Measurements from ENCODE around the gene SMIM1.

SMIM1 gene

GRCh38 chr1:3780901-3781300 lies 8.4 kb downstream of the SMIM1 start:
- no peak for TF ChIP-seq CTCF (IDR thresholded peaks at IDR 0.05; ENCODE audit: insufficient read depth, low read length, missing control alignments)
- CTCF ChIA-PET = no interaction called here

GRCh38 chr1:3783651-3784474 lies 11.3 kb downstream of the SMIM1 start:
- no peak overlapping the region for H3K4me3 ChIP-seq (ENCODE audit: low read depth, low read length)

More at GRCh38 chr1:3780901-3781300, 8.4 kb downstream of the SMIM1 start:
- DNase-seq (ENCODE audit: low read depth, low spot score) = no peak
- POLR2A ChIA-PET = no interaction called here
- no peak overlapping the region for H3K4me3 ChIP-seq (ENCODE audit: low read depth, low read length)

GRCh38 chr1:3785045-3785444 lies 12.5 kb downstream of the SMIM1 start:
- H3K4me3 ChIP-seq (ENCODE audit: low read depth, low read length) = no peak overlapping the region
- ChIA-PET CTCF (interaction anchor here (0.9 kb wide), 1 partner anchor 9 kb away, joined by 3 read pairs; no protein-coding TSS in a partner anchor), POLR2A (no interaction called here)
- no peak for DNase-seq (ENCODE audit: low read depth, low spot score)
- no peak for TF ChIP-seq CTCF (IDR thresholded peaks at IDR 0.05; ENCODE audit: insufficient read depth, low read length, missing control alignments)

More at GRCh38 chr1:3783651-3784474, 11.3 kb downstream of the SMIM1 start:
- POLR2A ChIA-PET = no interaction called here
- CTCF ChIA-PET = interaction anchor here (0.8 to 1.0 kb wide), 2 partner anchors 8 to 163 kb away, joined by 3 read pairs; no protein-coding TSS in a partner anchor
- TF ChIP-seq CTCF (IDR thresholded peaks at IDR 0.05; ENCODE audit: insufficient read depth, low read length, missing control alignments) = no peak
- no peak for DNase-seq (ENCODE audit: low read depth, low spot score)

DNA sequence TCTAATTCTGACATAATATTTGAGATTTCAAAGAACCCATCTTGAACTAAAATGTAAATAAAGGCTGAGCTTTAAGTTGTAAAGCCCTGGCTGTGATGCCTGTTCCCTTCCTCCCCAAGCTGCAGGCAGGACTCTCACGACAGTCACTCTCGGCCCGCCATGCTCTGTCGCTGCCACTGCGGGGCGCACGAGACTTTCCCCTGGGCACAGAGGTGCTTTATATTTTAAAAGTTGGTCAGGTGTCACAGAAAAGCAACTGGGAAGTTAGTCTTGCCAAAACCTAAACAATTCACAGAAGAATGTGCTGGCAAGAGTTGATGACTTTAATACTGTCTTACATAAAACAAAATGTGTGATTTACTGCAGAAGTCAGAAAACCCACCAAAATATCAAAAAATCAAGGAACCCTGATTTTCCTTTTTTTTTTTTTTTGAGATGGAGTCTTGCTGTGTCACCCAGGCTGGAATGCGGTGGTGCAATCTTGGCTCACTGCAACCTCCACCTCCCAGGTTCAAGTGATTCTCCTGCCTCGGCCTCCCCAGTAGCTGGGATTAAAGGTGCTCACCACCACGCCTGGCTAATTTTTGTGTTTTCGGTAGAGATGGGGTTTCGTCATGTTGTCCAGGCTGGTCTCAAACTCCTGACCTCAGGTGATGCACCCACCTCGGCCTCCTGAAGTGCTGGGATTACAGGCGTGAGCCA lies 13.1 kb downstream of the SMIM1 start:
- TF ChIP-seq CTCF (IDR thresholded peaks at IDR 0.05; ENCODE audit: insufficient read depth, low read length, missing control alignments) = peak; percentile 11
- CTCF ChIA-PET = interaction anchor here (0.9 to 2.2 kb wide), 2 partner anchors 9 to 17 kb away, joined by 3 to 5 read pairs; no protein-coding TSS in a partner anchor
- no peak overlapping the region for H3K4me3 ChIP-seq (ENCODE audit: low read depth, low read length)
- POLR2A ChIA-PET = no interaction called here
- DNase-seq (ENCODE audit: low read depth, low spot score) = no peak

DNA sequence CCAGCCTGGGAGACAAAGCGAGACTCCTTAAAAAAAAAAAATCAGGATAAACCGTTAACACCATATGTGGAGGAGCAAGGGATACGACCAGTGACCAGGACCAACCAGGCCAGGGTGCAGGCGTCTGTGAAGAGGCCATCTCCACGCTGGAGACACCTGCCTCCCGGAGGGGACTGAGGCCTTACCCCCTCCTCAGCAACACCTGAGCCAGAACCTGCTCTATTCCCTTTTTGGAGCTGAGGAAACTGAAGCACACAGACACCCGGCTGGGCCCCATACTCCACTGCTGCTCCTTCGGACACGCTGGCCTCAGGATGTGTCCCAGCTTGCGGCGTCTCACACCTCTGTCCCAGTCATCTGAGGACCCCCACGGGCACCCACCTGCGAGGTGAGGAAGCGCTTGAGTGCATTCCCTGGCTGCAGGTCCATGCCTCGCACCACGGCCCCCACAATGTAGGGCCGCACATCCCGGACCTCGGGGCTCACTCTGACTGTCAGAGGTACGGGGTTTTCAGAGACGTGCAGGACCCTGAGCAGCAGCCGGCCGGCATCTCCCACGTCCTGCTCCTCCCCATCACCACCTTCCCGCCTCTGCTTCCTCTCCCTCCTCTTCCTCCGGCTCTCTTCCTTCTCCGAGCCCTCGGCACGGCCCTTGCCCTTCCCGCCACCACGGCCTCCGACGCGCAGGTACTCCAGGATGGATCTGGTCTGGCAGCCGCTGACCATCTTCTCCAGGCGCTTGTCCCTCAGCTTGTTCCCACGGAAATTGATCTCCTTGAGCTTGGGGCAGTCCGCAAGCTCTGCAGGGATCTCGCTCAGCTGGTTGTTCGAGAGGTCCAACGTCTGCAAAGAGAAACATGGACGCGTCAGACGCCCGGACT lies 14.2 kb downstream of the SMIM1 start:
- H3K4me3 ChIP-seq (ENCODE audit: low read depth, low read length) = no peak overlapping the region
- TF ChIP-seq CTCF (IDR thresholded peaks at IDR 0.05; ENCODE audit: insufficient read depth, low read length, missing control alignments) = no peak
- CTCF ChIA-PET = interaction anchor here (2.2 kb wide), 1 partner anchor 16 kb away, joined by 5 read pairs; no protein-coding TSS in a partner anchor
- no peak for DNase-seq (ENCODE audit: low read depth, low spot score)
- POLR2A ChIA-PET = interaction anchor here (1.3 kb wide), 1 partner anchor 9 kb away, joined by 3 read pairs; the partner anchor contains the start of gene LRRC47
